ENCODE data around the gene NTM.

NTM gene

GRCh38 chr11:131530407-131530806, 160.0 kb downstream of the NTM start:
- Histone ChIP-seq H3K4me2 (ENCODE audit: low read length) (no peak overlapping the region), H3K4me3 (ENCODE audit: low read length) (no peak overlapping the region), H3K79me2 (ENCODE audit: control insufficient read depth, low read length) (no peaks in the 10 kb centered on the region), H3K36me3 (ENCODE audit: control insufficient read depth, low read length) (no peaks in the 10 kb centered on the region), H3K27ac (ENCODE audit: low read depth, low read length) (no peak overlapping the region), H3K4me1 (ENCODE audit: control insufficient read depth, low read length) (no peaks in the 10 kb centered on the region), H3K9me2 (replicated peaks; ENCODE audit: control insufficient read depth, low read length) (no peaks in the 10 kb centered on the region), H4K20me1 (ENCODE audit: control insufficient read depth, insufficient read depth, low read depth, low read length) (no peaks in the 10 kb centered on the region), H3K27me3 (ENCODE audit: control insufficient read depth, low read length) (no peaks in the 10 kb centered on the region), H3F3A (ENCODE audit: control insufficient read depth, insufficient read depth) (no peaks in the 10 kb centered on the region), H3K9me3 (ENCODE audit: control insufficient read depth, insufficient read depth, low read length) (no peaks in the 10 kb centered on the region)
- no peak for TF ChIP-seq EZH2phosphoT487 (IDR thresholded peaks at IDR 0.05; ENCODE audit: borderline replicate concordance, low read length)
- no peak for TF ChIP-seq CTCF (IDR thresholded peaks at IDR 0.05; ENCODE audit: low read depth, low read length, poor library complexity, severe bottlenecking)

- no peak overlapping the region for H3K27ac ChIP-seq (ENCODE audit: low read depth, low read length)
- TF ChIP-seq EZH2phosphoT487 (IDR thresholded peaks at IDR 0.05; ENCODE audit: borderline replicate concordance, low read length): no peak
- no peak for TF ChIP-seq CTCF (IDR thresholded peaks at IDR 0.05; ENCODE audit: low read depth, low read length, poor library complexity, severe bottlenecking)
- no peaks in the 10 kb centered on the region for H4K20me1 ChIP-seq (ENCODE audit: control insufficient read depth, insufficient read depth, low read depth, low read length)
- H3K27me3 ChIP-seq (ENCODE audit: control insufficient read depth, low read length): no peaks in the 10 kb centered on the region
- H3K4me2 ChIP-seq (ENCODE audit: low read length): no peak overlapping the region
- H3K4me3 ChIP-seq (ENCODE audit: low read length): no peak overlapping the region
- H3K79me2 ChIP-seq (ENCODE audit: control insufficient read depth, low read length): no peaks in the 10 kb centered on the region
- no peaks in the 10 kb centered on the region for H3F3A ChIP-seq (ENCODE audit: control insufficient read depth, insufficient read depth)
- no peaks in the 10 kb centered on the region for H3K9me3 ChIP-seq (ENCODE audit: control insufficient read depth, insufficient read depth, low read length)
- H3K36me3 ChIP-seq (ENCODE audit: control insufficient read depth, low read length): no peaks in the 10 kb centered on the region
- no peaks in the 10 kb centered on the region for H3K4me1 ChIP-seq (ENCODE audit: control insufficient read depth, low read length)
- no peaks in the 10 kb centered on the region for H3K9me2 ChIP-seq (replicated peaks; ENCODE audit: control insufficient read depth, low read length)
These were observed 162.7 kb downstream of the NTM start for GRCh38 chr11:131533149-131533548.

DNA sequence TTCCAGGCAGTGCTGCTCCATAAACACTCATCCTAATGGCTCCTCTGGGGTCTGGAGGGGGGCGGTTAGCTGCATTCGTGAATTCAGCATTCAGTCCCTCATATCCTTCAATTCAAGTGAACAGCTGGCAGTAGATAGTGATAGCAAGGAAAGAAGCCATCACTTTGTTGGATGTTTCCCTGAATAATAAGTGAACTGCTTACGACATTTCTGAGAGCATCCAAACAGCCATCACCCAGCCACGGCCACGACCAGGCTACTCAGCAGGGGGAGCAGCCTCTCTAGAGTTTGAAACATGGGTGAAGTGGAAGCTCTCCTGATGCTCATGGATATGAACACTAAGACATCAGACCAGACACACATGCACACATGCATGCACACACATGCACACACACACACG, 163.6 kb downstream of the NTM start:
- H3K4me2 ChIP-seq (ENCODE audit: low read length): no peak overlapping the region
- H3K4me3 ChIP-seq (ENCODE audit: low read length): no peak overlapping the region
- H3K9me2 ChIP-seq (replicated peaks; ENCODE audit: control insufficient read depth, low read length): no peaks in the 10 kb centered on the region
- H4K20me1 ChIP-seq (ENCODE audit: control insufficient read depth, insufficient read depth, low read depth, low read length): no peaks in the 10 kb centered on the region
- H3K36me3 ChIP-seq (ENCODE audit: control insufficient read depth, low read length): no peaks in the 10 kb centered on the region
- H3K4me1 ChIP-seq (ENCODE audit: control insufficient read depth, low read length): no peaks in the 10 kb centered on the region
- H3K79me2 ChIP-seq (ENCODE audit: control insufficient read depth, low read length): no peaks in the 10 kb centered on the region
- H3F3A ChIP-seq (ENCODE audit: control insufficient read depth, insufficient read depth): no peaks in the 10 kb centered on the region
- H3K27ac ChIP-seq (ENCODE audit: low read depth, low read length): no peak overlapping the region
- no peaks in the 10 kb centered on the region for H3K9me3 ChIP-seq (ENCODE audit: control insufficient read depth, insufficient read depth, low read length)
- H3K27me3 ChIP-seq (ENCODE audit: control insufficient read depth, low read length): no peaks in the 10 kb centered on the region
- TF ChIP-seq EZH2phosphoT487 (IDR thresholded peaks at IDR 0.05; ENCODE audit: borderline replicate concordance, low read length): no peak
- TF ChIP-seq CTCF (IDR thresholded peaks at IDR 0.05; ENCODE audit: low read depth, low read length, poor library complexity, severe bottlenecking): no peak

- no peak overlapping the region for H3K4me2 ChIP-seq (ENCODE audit: low read length)
- H4K20me1 ChIP-seq (ENCODE audit: control insufficient read depth, insufficient read depth, low read depth, low read length): no peaks in the 10 kb centered on the region
- no peaks in the 10 kb centered on the region for H3K9me2 ChIP-seq (replicated peaks; ENCODE audit: control insufficient read depth, low read length)
- H3K4me1 ChIP-seq (ENCODE audit: control insufficient read depth, low read length): no peaks in the 10 kb centered on the region
- no peaks in the 10 kb centered on the region for H3K79me2 ChIP-seq (ENCODE audit: control insufficient read depth, low read length)
- H3F3A ChIP-seq (ENCODE audit: control insufficient read depth, insufficient read depth): no peaks in the 10 kb centered on the region
- H3K36me3 ChIP-seq (ENCODE audit: control insufficient read depth, low read length): no peaks in the 10 kb centered on the region
- no peaks in the 10 kb centered on the region for H3K9me3 ChIP-seq (ENCODE audit: control insufficient read depth, insufficient read depth, low read length)
- no peak for TF ChIP-seq EZH2phosphoT487 (IDR thresholded peaks at IDR 0.05; ENCODE audit: borderline replicate concordance, low read length)
- no peak for TF ChIP-seq CTCF (IDR thresholded peaks at IDR 0.05; ENCODE audit: low read depth, low read length, poor library complexity, severe bottlenecking)
- no peaks in the 10 kb centered on the region for H3K27me3 ChIP-seq (ENCODE audit: control insufficient read depth, low read length)
- H3K4me3 ChIP-seq (ENCODE audit: low read length): no peak overlapping the region
- H3K27ac ChIP-seq (ENCODE audit: low read depth, low read length): no peak overlapping the region
These were observed 164.2 kb downstream of the NTM start for GRCh38 chr11:131534611-131535010.
